GM18909 (cell line): ENCODE measurements around the gene MYO5B.
A peak's percentile ranks its signal among the peaks of the same experiment; 100 is the strongest.
"Not testable (repeated sequence)": the region's sequence is repeated elsewhere in the genome, so short reads cannot be mapped to it uniquely, and the experiment has no call there.

Experiments
- ATAC-seq: cut with Tn5 transposase; IDR thresholded peaks from one replicate; pipeline ENCODE4 v1.9.1; 2021; ENCODE audit warnings: mild to moderate bottlenecking; ENCODE audit not compliant: unreplicated experiment, poor library complexity

Gene MYO5B

DNA sequence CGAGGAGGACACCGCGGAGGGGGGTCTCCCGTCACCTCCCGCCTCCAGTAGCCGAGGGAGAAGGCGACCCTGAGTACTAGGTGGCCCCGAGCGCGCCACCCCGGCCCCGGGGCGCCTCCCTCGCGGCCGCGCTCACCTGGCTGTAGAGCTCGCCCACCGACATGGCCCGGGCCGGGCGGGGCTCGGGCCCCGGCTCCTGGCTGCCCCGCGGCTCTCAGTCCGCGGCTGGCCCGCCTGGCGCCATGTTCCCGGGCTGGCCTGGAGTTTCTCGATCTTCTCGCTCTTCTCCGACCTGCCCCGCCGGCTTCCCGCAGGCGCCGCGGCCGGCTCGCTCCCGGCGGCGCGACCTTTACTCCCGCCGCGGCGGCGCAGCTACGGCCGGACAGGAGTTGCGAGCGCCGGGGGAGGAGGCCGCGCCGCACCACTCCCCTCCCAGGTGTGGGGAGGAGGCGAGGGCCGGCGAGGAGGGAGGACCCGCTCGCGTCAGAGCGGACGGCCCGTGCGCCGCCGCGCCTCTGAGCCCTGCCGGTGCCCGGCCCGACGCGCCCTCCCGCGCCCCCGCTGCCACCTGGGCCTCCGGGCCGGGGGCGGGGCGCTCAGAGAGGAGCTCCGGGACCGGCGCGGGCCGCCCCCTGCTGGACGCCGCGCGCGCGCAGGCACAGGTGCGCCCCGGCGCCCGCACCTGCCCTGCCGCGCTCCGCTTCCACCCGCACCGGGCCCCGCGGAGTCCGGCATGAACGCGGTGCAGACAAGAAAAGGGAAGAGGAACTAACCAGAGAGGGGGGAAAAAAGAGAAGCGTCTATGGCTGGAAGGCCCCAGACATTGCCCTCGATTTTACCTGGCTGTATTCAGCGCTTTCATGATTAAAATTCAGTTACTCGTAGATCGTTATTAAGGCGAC is at the start of gene MYO5B:
Gene MYO5B (minus strand): TSS at position 517 of the 902 bp plus-strand sequence. CDS start 354 bp downstream, at position 163.
- peak; percentile 88 for ATAC-seq

GRCh38 chr18:50241768-50242167 is 46.8 kb upstream of the MYO5B start:
- not testable (repeated sequence) for ATAC-seq

- no peak for ATAC-seq
Observed at GRCh38 chr18:50240080-50240563, 45.2 kb upstream of the MYO5B start.

- no peak for ATAC-seq
Observed at GRCh38 chr18:50232419-50232818, 37.5 kb upstream of the MYO5B start.

- no peak for ATAC-seq
Observed at GRCh38 chr18:50231621-50232020, 36.7 kb upstream of the MYO5B start.

GRCh38 chr18:50220249-50220648 is 25.3 kb upstream of the MYO5B start:
- not testable (repeated sequence) for ATAC-seq

GRCh38 chr18:50218432-50219197 is 23.7 kb upstream of the MYO5B start:
- peak; percentile 60 for ATAC-seq

DNA sequence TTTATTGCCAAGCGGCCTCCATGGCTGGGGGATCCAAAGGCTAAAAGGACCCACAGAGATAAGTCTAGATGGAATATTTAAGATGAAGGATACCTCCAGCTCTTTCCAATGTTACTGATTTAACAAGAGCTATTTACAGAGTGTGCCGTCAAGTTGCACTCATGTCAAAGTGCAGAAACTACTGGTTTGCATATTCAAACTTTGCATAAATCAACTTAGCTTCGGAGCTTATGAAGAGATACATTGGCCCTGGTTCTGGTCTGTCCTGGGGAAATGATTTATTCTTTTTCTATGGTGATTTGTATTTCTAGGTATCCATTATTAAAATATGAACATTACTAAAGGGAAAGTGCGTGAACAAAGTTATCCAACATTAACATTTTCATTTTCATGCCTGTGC is 14.4 kb upstream of the MYO5B start:
- ATAC-seq = no peak

- ATAC-seq = no peak
Observed at GRCh38 chr18:50207722-50208121, 12.8 kb upstream of the MYO5B start.

DNA sequence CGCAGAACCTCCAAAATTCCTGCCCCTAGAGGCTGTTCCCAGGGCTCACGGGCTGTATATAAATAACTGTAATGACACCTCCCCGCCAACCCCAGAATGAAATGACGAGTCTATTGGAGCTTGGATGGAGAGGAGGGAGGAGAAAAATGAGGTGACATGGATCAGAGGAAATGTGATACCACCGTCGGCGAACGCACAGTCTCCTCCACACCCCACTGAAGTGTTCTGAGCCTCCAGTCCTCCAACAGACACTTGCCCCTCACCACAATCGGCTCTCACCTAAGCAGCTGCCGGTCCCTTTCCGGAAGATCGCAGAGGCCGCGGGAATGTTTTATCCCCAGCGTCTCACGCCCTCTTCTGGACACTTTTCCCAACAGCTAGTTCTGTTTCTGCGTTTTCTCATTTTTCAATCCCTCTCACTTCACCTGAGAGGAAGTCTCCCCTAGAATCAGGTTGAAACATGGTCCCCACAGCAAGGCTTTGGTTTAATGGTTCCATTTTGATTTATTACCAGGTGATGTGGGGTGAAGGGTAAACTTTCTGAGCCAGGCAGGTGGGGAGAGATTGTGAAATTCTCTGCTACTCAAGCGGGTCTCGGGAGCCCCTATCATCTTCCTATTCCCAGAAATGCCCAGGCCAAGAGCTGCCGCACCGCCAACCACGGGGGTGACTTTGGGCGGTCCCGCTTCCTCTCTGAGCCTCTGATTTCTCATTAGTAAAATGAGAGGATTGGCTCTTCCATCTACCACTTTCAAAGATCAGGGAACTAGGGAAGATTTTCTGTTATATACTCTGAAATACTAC is 9.1 kb upstream of the MYO5B start:
- no peak for ATAC-seq

DNA sequence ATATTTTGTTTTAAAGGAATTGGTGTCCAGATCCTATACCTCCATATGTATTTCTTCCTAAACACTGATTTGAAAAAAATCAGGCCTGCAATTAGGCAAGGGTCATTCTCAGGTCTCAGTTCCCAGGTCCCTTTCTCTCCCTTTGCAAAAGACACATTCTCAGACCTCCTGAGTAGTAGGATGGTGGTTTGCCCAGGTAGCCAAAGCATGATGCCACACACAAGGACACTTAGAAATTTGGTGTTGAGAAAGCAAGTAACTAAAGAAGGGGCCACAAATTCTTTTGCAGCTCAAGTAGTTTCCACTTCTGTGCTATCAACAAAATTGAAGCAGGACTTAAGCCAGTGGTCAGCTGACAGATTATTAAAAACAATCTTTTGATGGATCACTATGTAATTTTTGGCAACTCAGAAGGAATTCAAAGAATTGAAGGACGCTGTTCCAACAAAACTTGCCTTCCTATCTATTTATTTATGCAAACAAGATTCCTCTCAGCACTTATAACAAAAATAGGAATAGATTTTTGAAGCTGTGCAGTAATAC is 6.6 kb upstream of the MYO5B start:
- ATAC-seq = no peak

- ATAC-seq = no peak
Observed at GRCh38 chr18:50199921-50200320, 5.0 kb upstream of the MYO5B start.

GRCh38 chr18:50199346-50199855 is 4.5 kb upstream of the MYO5B start:
- no peak for ATAC-seq

- no peak for ATAC-seq
Observed at GRCh38 chr18:50196261-50196660, 1.3 kb upstream of the MYO5B start.

DNA sequence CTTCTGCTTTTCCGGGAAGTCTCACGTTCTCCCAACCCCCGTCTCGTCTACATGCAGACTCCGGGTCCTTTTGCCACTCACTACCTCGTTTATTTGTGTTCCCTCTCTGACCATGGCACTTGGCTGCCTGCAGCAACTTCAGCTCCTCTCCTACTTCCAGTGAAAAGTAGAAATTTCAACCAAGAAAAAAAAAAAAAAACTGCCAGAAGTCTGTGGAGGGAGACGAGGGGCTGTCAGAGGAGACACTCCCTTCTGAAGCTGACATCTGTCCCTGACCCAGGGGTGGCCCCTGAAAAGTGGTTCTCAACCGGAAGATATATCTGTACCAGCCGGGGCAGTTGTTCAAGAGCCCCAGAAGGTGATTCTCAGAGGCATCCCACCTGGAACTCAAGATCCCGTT is 742 bp upstream of the MYO5B start:
- ATAC-seq = no peak

- ATAC-seq = no peak
Observed at GRCh38 chr18:50193796-50194630, 934 bp downstream of the MYO5B start.

GRCh38 chr18:50192995-50193795 is 1.8 kb downstream of the MYO5B start:
- no peak for ATAC-seq

- no peak for ATAC-seq
Observed at GRCh38 chr18:50190926-50191325, 4.0 kb downstream of the MYO5B start.
